ENCODE measurements around the gene ITGB8.

DNA sequence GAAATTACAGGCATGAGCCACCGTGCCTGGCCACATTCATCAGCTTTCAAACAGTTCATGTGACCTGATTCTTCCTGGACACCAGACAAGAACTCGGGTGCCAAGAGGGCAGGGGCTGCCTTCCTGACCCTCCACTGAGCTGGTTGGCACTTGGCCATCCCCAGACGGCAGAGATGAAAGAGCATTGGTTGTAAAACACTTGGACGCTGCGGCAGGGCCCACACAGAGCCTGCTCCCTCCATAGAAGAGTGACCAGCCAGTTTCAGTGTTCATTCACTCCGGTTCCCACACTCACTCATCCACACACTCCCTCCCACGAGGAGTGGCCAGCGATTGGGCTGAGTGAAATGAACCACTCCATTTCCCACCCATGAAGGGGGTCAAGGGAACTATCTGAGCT is 112.3 kb downstream of the ITGB8 start:
- TF ChIP-seq CTCF (IDR thresholded peaks at IDR 0.05): no peak
- TF ChIP-seq POLR2A (IDR thresholded peaks at IDR 0.05): no peak
